Activated CD4-positive, alpha-beta T cell treated with anti-CD3 and anti-CD28 coated beads, Interleukin-2, Interleukin-6, amounts not matched to agents 100 ng/mL and 50 ng/mL, durations not matched to agents 16 hours and 8 hours (primary cell): ENCODE data around the gene CD79A.
"Not testable (repeated sequence)": the region's sequence is repeated elsewhere in the genome, so short reads cannot be mapped to it uniquely, and the experiment has no call there.

Source experiments
- DNase-seq: peaks from one replicate; pipeline ENCODE4 v3.0.0-alpha.2; 2020

Gene CD79A

GRCh38 chr19:41863209-41863931, 13.7 kb upstream of the CD79A start:
- DNase-seq: no peak

- DNase-seq: no peak
Measured at GRCh38 chr19:41864374-41864773, 12.7 kb upstream of the CD79A start.

- no peak for DNase-seq
Measured at GRCh38 chr19:41866284-41866683, 10.8 kb upstream of the CD79A start.

GRCh38 chr19:41868120-41868988, 8.7 kb upstream of the CD79A start:
- no peak for DNase-seq

- no peak for DNase-seq
Measured at GRCh38 chr19:41868989-41869300, 8.1 kb upstream of the CD79A start.

GRCh38 chr19:41869374-41869955, 7.6 kb upstream of the CD79A start:
- no peak for DNase-seq

GRCh38 chr19:41870401-41870873, 6.6 kb upstream of the CD79A start:
- DNase-seq: no peak

- DNase-seq: peak; percentile 90
Measured at GRCh38 chr19:41871573-41872383, 5.3 kb upstream of the CD79A start.

GRCh38 chr19:41872384-41872774, 4.7 kb upstream of the CD79A start:
- no peak for DNase-seq

GRCh38 chr19:41872775-41873647, 4.1 kb upstream of the CD79A start:
- peak; percentile 74 for DNase-seq

- not testable (repeated sequence) for DNase-seq
Measured at GRCh38 chr19:41875973-41876372, 1.1 kb upstream of the CD79A start.

GRCh38 chr19:41877916-41878905, 1.1 kb downstream of the CD79A start:
- no peak for DNase-seq

- DNase-seq: no peak
Measured at GRCh38 chr19:41879080-41879479, 2.0 kb downstream of the CD79A start.

- no peak for DNase-seq
Measured at GRCh38 chr19:41879670-41880328, 2.7 kb downstream of the CD79A start.

- DNase-seq: no peak
Measured at GRCh38 chr19:41880329-41880708, 3.2 kb downstream of the CD79A start.

GRCh38 chr19:41882568-41883462, 5.7 kb downstream of the CD79A start, which contains the start of gene ARHGEF1:
ARHGEF1 (plus strand) TSS chr19:41883184; CDS start chr19:41888083, 4,899 bp downstream.
- DNase-seq: peak; percentile 65

- no peak for DNase-seq
Measured at GRCh38 chr19:41883463-41883820, 6.4 kb downstream of the CD79A start.

GRCh38 chr19:41883821-41884733, 7.0 kb downstream of the CD79A start:
- peak; percentile 96 for DNase-seq
